Hepatocyte (in vitro differentiated cells): ENCODE measurements around the gene OSMR. TPM values are rescaled to one million over a fixed set of nuclear protein-coding genes. Genes with fewer than 3 reads are reported as not detected.

Source experiments
- DNase-seq: peaks from one replicate; pipeline ENCODE4 v3.0.0-alpha.2; 2016; ENCODE audit warnings: low spot score
- H2AFZ ChIP-seq: fragments of 200-600 bp; sonication (generic); 2 replicates; pipeline ENCODE4 v1.6.0; 2016; ENCODE audit warnings: antibody characterized with exemption, mild to moderate bottlenecking
- H3K27ac ChIP-seq: fragments of 200-600 bp; sonication (generic); 2 replicates; pipeline ENCODE4 v1.5.1; 2016; ENCODE audit warnings: mild to moderate bottlenecking
- H3K27me3 ChIP-seq: fragments of 200-600 bp; sonication (generic); 2 replicates; pipeline ENCODE4 v1.6.1; 2016
- H3K36me3 ChIP-seq: fragments of 200-600 bp; sonication (generic); replicated peaks from 2 replicates; pipeline ENCODE4 v1.5.1; 2016; ENCODE audit warnings: low read depth; ENCODE audit not compliant: insufficient read depth
- H3K4me1 ChIP-seq: fragments of 200-600 bp; sonication (generic); 2 replicates; pipeline ENCODE4 v1.5.1; 2016; ENCODE audit warnings: mild to moderate bottlenecking, moderate library complexity; ENCODE audit not compliant: insufficient read depth
- H3K4me2 ChIP-seq: fragments of 200-600 bp; sonication (generic); 2 replicates; pipeline ENCODE4 v1.6.0; 2016
- H3K4me3 ChIP-seq: fragments of 200-600 bp; sonication (generic); 2 replicates; pipeline ENCODE4 v1.5.1; 2016; ENCODE audit warnings: mild to moderate bottlenecking
- H3K79me2 ChIP-seq: fragments of 200-600 bp; sonication (generic); 2 replicates; pipeline ENCODE4 v1.6.0; 2017; ENCODE audit warnings: mild to moderate bottlenecking
- H3K9me2 ChIP-seq: fragments of 200-600 bp; sonication (generic); replicated peaks from 2 replicates; pipeline ENCODE4 v1.6.0; 2017; ENCODE audit warnings: mild to moderate bottlenecking; ENCODE audit not compliant: insufficient read depth
- H3K9me3 ChIP-seq: fragments of 200-600 bp; sonication (generic); 2 replicates; pipeline ENCODE4 v1.5.1; 2016; ENCODE audit warnings: low read depth, mild to moderate bottlenecking
- H4K20me1 ChIP-seq: fragments of 200-600 bp; sonication (generic); 2 replicates; pipeline ENCODE4 v1.6.0; 2016; ENCODE audit warnings: mild to moderate bottlenecking; ENCODE audit not compliant: insufficient read depth, poor library complexity, severe bottlenecking
- EZH2 ChIP-seq: fragments of 200-600 bp; sonication (generic); IDR thresholded peaks from 2 replicates; pipeline ENCODE4 v1.6.1; 2016; ENCODE audit warnings: antibody characterized with exemption, mild to moderate bottlenecking, borderline replicate concordance
- EZH2phosphoT487 ChIP-seq: fragments of 200-600 bp; sonication (generic); IDR thresholded peaks from one replicate; pipeline ENCODE4 v1.6.1; 2018; ENCODE audit warnings: antibody characterized with exemption, mild to moderate bottlenecking, low read depth, moderate library complexity; ENCODE audit not compliant: unreplicated experiment, severe bottlenecking
- WGBS: methylation state at CpG from one replicate; pipeline ENCODE4 v1.1.6; 2016; ENCODE audit warnings: low lambda C conversion rate; ENCODE audit errors: missing lambda C conversion rate; 5-methylcytosine and 5-hydroxymethylcytosine counted together
- polyA plus RNA-seq: library from polyadenylated mRNA; unstranded; fragments of >200 nt; fragmentation: Nextera tagmentation; extraction: Ambion mirVana; gene quantifications from 2 replicates; pipeline ENCODE4 v1.2.1, GENCODE V29; 2016
- total RNA-seq: library from RNA; depleted of rRNA; stranded (reverse); fragments of >200 nt; gene quantifications from 2 replicates; pipeline ENCODE4 v1.2.3, GENCODE V29; 2014
- TF ChIP-seq, protein P1 (sequence below): fragments of 200-600 bp; sonication (generic); IDR thresholded peaks from 2 replicates; pipeline ENCODE4 v1.5.1; 2016; ENCODE audit warnings: antibody characterized with exemption, mild to moderate bottlenecking; ENCODE audit not compliant: poor library complexity

The OSMR gene
- total and polyA plus RNA-seq, 2 experiments from 2014 or later, result 15.1 to 17.6 TPM

DNA sequence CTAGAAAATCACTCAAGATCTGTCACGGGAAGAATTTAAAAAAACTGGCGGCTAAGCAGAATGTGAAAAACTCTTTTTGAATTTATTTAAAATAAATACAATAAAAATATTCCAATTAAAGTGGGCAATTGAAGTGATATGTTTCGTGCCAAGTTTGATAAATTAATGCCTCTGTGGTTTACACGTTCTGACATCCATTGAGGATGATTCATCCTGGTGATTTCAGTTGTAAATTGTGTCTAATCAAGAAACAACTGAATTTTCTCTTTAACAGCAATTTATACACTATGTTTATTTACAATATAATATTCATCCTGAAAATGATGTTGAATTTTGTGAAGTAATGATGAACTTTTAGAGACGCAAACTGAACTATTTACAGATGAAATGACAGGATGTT lies 21.0 kb upstream of the OSMR start:
- no peak for DNase-seq
- Histone ChIP-seq H3K27me3 (no peaks in the 10 kb centered on the region), H3K4me2 (no peak overlapping the region), H3K36me3 (no peaks in the 10 kb centered on the region), H3K9me3 (no peaks in the 10 kb centered on the region), H2AFZ (no peak overlapping the region), H4K20me1 (no peaks in the 10 kb centered on the region), H3K27ac (no peak overlapping the region), H3K4me1 (no peaks in the 10 kb centered on the region), H3K79me2 (no peaks in the 10 kb centered on the region), H3K9me2 (no peaks in the 10 kb centered on the region), H3K4me3 (no peak overlapping the region)
- TF ChIP-seq, protein P1, sequence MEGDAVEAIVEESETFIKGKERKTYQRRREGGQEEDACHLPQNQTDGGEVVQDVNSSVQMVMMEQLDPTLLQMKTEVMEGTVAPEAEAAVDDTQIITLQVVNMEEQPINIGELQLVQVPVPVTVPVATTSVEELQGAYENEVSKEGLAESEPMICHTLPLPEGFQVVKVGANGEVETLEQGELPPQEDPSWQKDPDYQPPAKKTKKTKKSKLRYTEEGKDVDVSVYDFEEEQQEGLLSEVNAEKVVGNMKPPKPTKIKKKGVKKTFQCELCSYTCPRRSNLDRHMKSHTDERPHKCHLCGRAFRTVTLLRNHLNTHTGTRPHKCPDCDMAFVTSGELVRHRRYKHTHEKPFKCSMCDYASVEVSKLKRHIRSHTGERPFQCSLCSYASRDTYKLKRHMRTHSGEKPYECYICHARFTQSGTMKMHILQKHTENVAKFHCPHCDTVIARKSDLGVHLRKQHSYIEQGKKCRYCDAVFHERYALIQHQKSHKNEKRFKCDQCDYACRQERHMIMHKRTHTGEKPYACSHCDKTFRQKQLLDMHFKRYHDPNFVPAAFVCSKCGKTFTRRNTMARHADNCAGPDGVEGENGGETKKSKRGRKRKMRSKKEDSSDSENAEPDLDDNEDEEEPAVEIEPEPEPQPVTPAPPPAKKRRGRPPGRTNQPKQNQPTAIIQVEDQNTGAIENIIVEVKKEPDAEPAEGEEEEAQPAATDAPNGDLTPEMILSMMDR, result no peak
- no peak for TF ChIP-seq EZH2phosphoT487
- TF ChIP-seq EZH2, result no peak
- WGBS, result 87% methylated on average over 5 of the region's 5 CpGs

DNA sequence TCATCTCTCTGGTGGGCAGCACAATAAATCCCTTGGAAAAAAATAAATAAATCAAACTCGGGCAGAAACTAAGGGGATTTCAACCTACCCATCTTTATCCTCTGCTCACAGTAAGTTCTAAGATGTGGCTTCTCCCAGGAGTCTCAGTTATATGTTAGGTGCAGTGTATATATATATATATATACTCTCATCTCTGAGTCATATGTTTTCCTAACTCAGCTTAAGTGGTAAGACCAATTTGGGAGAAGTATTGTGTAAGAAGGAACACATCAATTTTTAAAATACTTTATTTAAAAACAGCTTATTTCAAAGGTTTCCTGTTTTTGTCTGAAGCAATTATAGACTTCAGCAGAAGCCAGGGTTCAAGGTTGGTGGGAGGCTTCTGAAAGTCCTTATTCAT lies 20.3 kb upstream of the OSMR start:
- H3K4me1 ChIP-seq, result no peaks in the 10 kb centered on the region
- no peaks in the 10 kb centered on the region for H3K79me2 ChIP-seq
- H3K4me2 ChIP-seq, result no peak overlapping the region
- H3K27me3 ChIP-seq, result no peaks in the 10 kb centered on the region
- H3K4me3 ChIP-seq, result no peak overlapping the region
- 60% methylated on average over 1 of the region's 1 CpG for WGBS
- no peak overlapping the region for H3K27ac ChIP-seq
- no peaks in the 10 kb centered on the region for H4K20me1 ChIP-seq
- no peaks in the 10 kb centered on the region for H3K9me2 ChIP-seq
- H3K9me3 ChIP-seq, result no peaks in the 10 kb centered on the region
- no peaks in the 10 kb centered on the region for H3K36me3 ChIP-seq
- no peak for TF ChIP-seq EZH2phosphoT487
- TF ChIP-seq, protein P1, result no peak
- no peak for TF ChIP-seq EZH2
- DNase-seq, result no peak
- H2AFZ ChIP-seq, result no peak overlapping the region

DNA sequence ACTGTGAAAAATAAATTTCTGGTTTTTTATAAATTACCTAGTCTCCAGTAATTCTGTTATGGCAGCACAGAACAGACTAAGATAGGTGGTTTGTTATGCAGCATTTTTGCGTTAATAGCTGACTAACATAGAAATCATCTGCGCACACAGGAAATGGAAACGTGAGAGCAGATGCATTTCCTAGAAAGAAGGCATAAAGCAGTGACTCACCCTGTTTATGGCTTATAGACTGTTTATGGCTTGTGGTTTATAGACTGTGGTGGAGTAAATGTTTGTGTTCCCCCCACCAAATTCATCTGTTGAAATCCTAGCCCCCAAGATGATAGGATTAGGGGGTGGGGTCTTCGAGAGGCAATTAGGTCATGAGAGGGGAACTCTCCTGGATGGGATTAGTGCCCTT lies 18.3 kb upstream of the OSMR start:
- Histone ChIP-seq H3K27ac (no peak overlapping the region), H3K9me2 (no peaks in the 10 kb centered on the region), H3K4me3 (no peak overlapping the region), H3K36me3 (no peaks in the 10 kb centered on the region), H3K4me2 (no peak overlapping the region), H3K4me1 (no peaks in the 10 kb centered on the region), H2AFZ (no peak overlapping the region), H3K27me3 (no peaks in the 10 kb centered on the region), H4K20me1 (no peaks in the 10 kb centered on the region), H3K9me3 (no peaks in the 10 kb centered on the region), H3K79me2 (no peaks in the 10 kb centered on the region)
- no peak for TF ChIP-seq EZH2phosphoT487
- TF ChIP-seq, protein P1, result no peak
- no peak for TF ChIP-seq EZH2
- no peak for DNase-seq
- WGBS, result 83% methylated on average over 4 of the region's 4 CpGs

DNA sequence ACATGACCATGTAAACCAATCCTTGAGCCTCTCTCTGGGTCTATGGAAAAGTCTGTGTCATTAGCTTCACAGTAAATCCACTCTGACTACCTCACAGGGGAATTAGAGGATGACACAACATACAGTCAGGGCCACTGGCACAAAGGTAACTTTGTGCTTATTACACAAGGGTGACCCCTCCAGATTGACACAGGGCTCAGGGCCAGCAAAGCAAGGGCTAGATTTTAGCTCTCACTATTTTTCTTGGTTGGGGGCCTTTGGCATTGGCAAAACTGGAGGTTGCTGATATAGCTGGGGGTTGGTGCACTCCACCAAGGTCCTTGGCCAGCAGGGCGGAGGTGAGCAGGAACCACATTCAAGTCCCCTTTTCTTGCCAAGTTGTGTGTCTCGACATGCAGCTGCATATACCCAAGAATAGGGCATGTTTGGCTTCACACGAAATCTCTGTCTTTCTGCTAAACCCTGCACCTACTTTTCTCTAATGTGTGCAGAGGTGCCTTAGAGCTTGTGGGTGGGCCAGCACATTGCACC lies 15.2 kb upstream of the OSMR start:
- Histone ChIP-seq H3K4me2 (no peak overlapping the region), H3K9me3 (no peaks in the 10 kb centered on the region), H3K9me2 (no peaks in the 10 kb centered on the region), H3K4me1 (no peaks in the 10 kb centered on the region), H3K27me3 (no peaks in the 10 kb centered on the region), H3K36me3 (no peaks in the 10 kb centered on the region), H2AFZ (no peak overlapping the region), H3K27ac (no peak overlapping the region), H3K4me3 (no peak overlapping the region), H3K79me2 (no peaks in the 10 kb centered on the region), H4K20me1 (no peaks in the 10 kb centered on the region)
- DNase-seq, result no peak
- no peak for TF ChIP-seq EZH2
- no peak for TF ChIP-seq EZH2phosphoT487
- TF ChIP-seq, protein P1, result no peak
- WGBS, result 94% methylated on average over 3 of the region's 3 CpGs
